K562 (cell line): ENCODE data around the gene AGPAT4. TPM values are rescaled to one million over a fixed set of nuclear protein-coding genes. Genes with fewer than 3 reads are reported as not detected.

Source experiments
- ATAC-seq: fragments of 200-7000 bp; cut with Tn5 transposase; 3 replicates; pipeline ENCODE4 v1.9.1; 2020; ENCODE audit warnings: moderate library complexity
- BruUV-seq: library from RNA; stranded (reverse); fragments of 400-500 nt; replicated peaks from 2 replicates; lab custom pipeline; 2021; lab: Mats Ljungman, UMichigan
- CTCF ChIA-PET: fragments of 300-600 bp; formaldehyde crosslinking; extraction: SDS; loops from one replicate; lab custom pipeline; 2021; ENCODE audit warnings: low intra/inter-chr PET ratio; lab: Yijun Ruan, JAX
- POLR2A ChIA-PET: fragments of 300-600, 350-650 bp; sonication (Branson Sonifier 250); formaldehyde crosslinking; extraction: SDS; loops from one replicate; lab custom pipeline; 2021; ENCODE audit warnings: antibody characterized with exemption, inconsistent platforms; lab: Yijun Ruan, JAX
- DNase-seq, 4 experiments: peaks; one replicate each; pipeline versions ENCODE4 v3.0.0 to v3.0.0-alpha.2; 2011 to 2018; ENCODE audit warnings: low spot score in 3 of 4, mixed read lengths in 3 of 4; ENCODE audit errors: extremely low read depth in 1 of 4
- FAIRE-seq: peaks from 2 replicates; lab custom pipeline; 2011; peaks lifted over from hg19 to GRCh38; lab: Jason Lieb, UNC
- H2AFZ ChIP-seq: 2 replicates; pipeline ENCODE4 v1.6.0; 2011; ENCODE audit warnings: low read depth, low read length, control low read depth, inconsistent platforms
- H3K27ac ChIP-seq: fragments of 200-600 bp; 3 replicates; pipeline ENCODE4 v1.8.0; 2011; ENCODE audit warnings: low read depth, mild to moderate bottlenecking, control low read depth, inconsistent platforms, low read length, moderate library complexity, mixed read lengths; ENCODE audit errors: extremely low read depth
- H3K27me3 ChIP-seq, 2 experiments: fragments of 300-600 bp in 1 of 2; 2 replicates in 1 of 2; 3 replicates in 1 of 2; pipeline versions ENCODE4 v1.6.0 to v1.8.0; 2011; ENCODE audit warnings: inconsistent platforms in 2 of 2, low read length in 2 of 2, mild to moderate bottlenecking in 1 of 2, mixed read lengths in 1 of 2, moderate library complexity in 1 of 2; ENCODE audit not compliant: control insufficient read depth in 2 of 2, insufficient read depth in 2 of 2
- H3K36me3 ChIP-seq: fragments of 300-600 bp; 3 replicates; pipeline ENCODE4 v1.8.0; 2011; ENCODE audit warnings: mild to moderate bottlenecking, low read length, inconsistent platforms; ENCODE audit not compliant: control insufficient read depth, insufficient read depth
- H3K4me1 ChIP-seq, 2 experiments: fragments of 200-600 bp in 1 of 2; replicated peaks in 1 of 2; 2 replicates in 1 of 2; 3 replicates in 1 of 2; pipeline versions ENCODE4 v1.5.1 to v1.8.0; 2011; ENCODE audit warnings: inconsistent platforms in 2 of 2, low read length in 2 of 2, mild to moderate bottlenecking in 1 of 2, mixed read lengths in 1 of 2, moderate library complexity in 1 of 2; ENCODE audit not compliant: control insufficient read depth in 2 of 2, insufficient read depth in 2 of 2
- H3K4me2 ChIP-seq: 2 replicates; pipeline ENCODE4 v1.6.1; 2011; ENCODE audit warnings: low read length, control low read depth, inconsistent platforms, mixed read lengths; ENCODE audit not compliant: insufficient read depth
- H3K4me3 ChIP-seq: fragments of 200-600 bp; sonication (generic), shearing (Covaris generic); 2 replicates; pipeline ENCODE4 v1.5.1; 2016; ENCODE audit warnings: control low read depth, inconsistent platforms
- H3K79me2 ChIP-seq: fragments of 200-600 bp; 3 replicates; pipeline ENCODE4 v1.8.0; 2011; ENCODE audit warnings: low read length, inconsistent platforms; ENCODE audit not compliant: control insufficient read depth, insufficient read depth
- H3K9ac ChIP-seq, 2 experiments: 2 replicates each; pipeline versions ENCODE4 v1.6.0 to v1.6.1; 2011; ENCODE audit warnings: low read depth in 2 of 2, low read length in 2 of 2, control low read depth in 1 of 2, inconsistent platforms in 1 of 2, mild to moderate bottlenecking in 1 of 2, mixed read lengths in 1 of 2; ENCODE audit not compliant: insufficient read depth in 1 of 2
- H3K9me1 ChIP-seq: one replicate; pipeline ENCODE4 v1.6.0; 2011; ENCODE audit warnings: inconsistent platforms, mild to moderate bottlenecking, low read length, moderate library complexity; ENCODE audit not compliant: control insufficient read depth, insufficient read depth
- H3K9me3 ChIP-seq: replicated peaks from 2 replicates; pipeline ENCODE4 v1.5.1; 2011; ENCODE audit warnings: low read depth, low read length, inconsistent platforms; ENCODE audit not compliant: control insufficient read depth, insufficient read depth
- H4K20me1 ChIP-seq: replicated peaks from 2 replicates; pipeline ENCODE4 v1.6.1; 2011; ENCODE audit warnings: low read length, inconsistent platforms, mixed read lengths; ENCODE audit not compliant: control insufficient read depth, insufficient read depth
- BCL6 ChIP-seq: fragments of 250-450 bp; sonication (Bioruptor Pico); IDR thresholded peaks from 2 replicates; pipeline ENCODE4 v1.4.0; 2020
- CEBPB ChIP-seq: fragments of 450-650 bp; IDR thresholded peaks from 2 replicates; pipeline ENCODE4 v1.6.1; 2016; ENCODE audit warnings: missing genetic modification characterization, missing compliant biosample characterization
- REST ChIP-seq, 2 experiments: fragments of 450-650 bp; formaldehyde crosslinking in 1 of 2; IDR thresholded peaks; 2 replicates each; pipeline versions ENCODE4 v1.4.0 to v1.6.1; 2014 to 2020; ENCODE audit warnings: mild to moderate bottlenecking in 2 of 2, borderline replicate concordance in 1 of 2, low read depth in 1 of 2
- TCF3 ChIP-seq: sonication (generic); formaldehyde crosslinking; IDR thresholded peaks from 2 replicates; pipeline ENCODE4 v1.4.0; 2020; ENCODE audit warnings: mild to moderate bottlenecking, missing genetic modification reagents
- UBTF ChIP-seq, 2 experiments: IDR thresholded peaks; 2 replicates each; pipeline ENCODE4 v1.6.1; 2012; ENCODE audit warnings: improper control_type of control experiment in 2 of 2, low read depth in 2 of 2, low read length in 2 of 2, borderline replicate concordance in 1 of 2
- WHSC1 ChIP-seq: IDR thresholded peaks from one replicate; pipeline ENCODE4 v1.6.1; 2012; ENCODE audit warnings: low read length, control low read depth, inconsistent platforms
- YY1 ChIP-seq, 3 experiments: IDR thresholded peaks; 2 replicates each; pipeline ENCODE4 v1.6.1; 2011; ENCODE audit warnings: low read length in 2 of 3, mild to moderate bottlenecking in 2 of 3, moderate library complexity in 2 of 3, borderline replicate concordance in 1 of 3, control low read depth in 1 of 3, low read depth in 1 of 3; ENCODE audit not compliant: insufficient read depth in 3 of 3, insufficient replicate concordance in 2 of 3, control insufficient read depth in 1 of 3, insufficient read length in 1 of 3; ENCODE audit errors: extremely low read depth in 1 of 3
- WGBS: fragments of 100-300 bp; shearing (Covaris generic); methylation state at CpG from one replicate; pipeline ENCODE4 v1.1.6; 2016; ENCODE audit warnings: low coverage, mixed read lengths; ENCODE audit not compliant: insufficient coverage; ENCODE audit errors: missing lambda C conversion rate; 5-methylcytosine and 5-hydroxymethylcytosine counted together
- in situ Hi-C: fragments of 300-500 bp; cut with MboI; formaldehyde crosslinking; loops from 4 replicates; pipeline ENCODE4 v1.15.0; 2018; ENCODE audit warnings: inconsistent platforms, mixed read lengths
- intact Hi-C: fragments of 100-400 bp; cut with micrococcal nuclease; formaldehyde crosslinking; loops from 2 replicates; pipeline ENCODE4 v1.14.2; 2022
- polyA plus RNA-seq, 8 experiments: library from polyadenylated mRNA; depleted of rRNA in 4 of 8; stranded (reverse) in 5 of 8; unstranded in 3 of 8; fragments of >200 nt; fragmentation: Nextera tagmentation in 2 of 8; fragmentation: Illumina TruSeq in 1 of 8; extraction: Ambion mirVana in 2 of 8; extraction: Trizol in 1 of 8; gene quantifications; 2 replicates each; pipeline versions ENCODE4 v1.2.1 to v1.2.3, GENCODE V29; 2011 to 2014; ENCODE audit warnings: inconsistent platforms in 1 of 8, missing spikeins in 1 of 8
- total RNA-seq, 7 experiments: library from RNA; depleted of rRNA in 6 of 7; stranded (reverse); fragments of >200 nt in 6 of 7; fragmentation: Illumina TruSeq in 2 of 7; extraction: Trizol in 2 of 7; gene quantifications; 2 replicates each; pipeline versions ENCODE4 v1.2.1 to v1.2.3, GENCODE V29; 2011 to 2021; ENCODE audit warnings: low replicate concordance in 1 of 7
- TF ChIP-seq, protein P1 (sequence below): sonication (generic); formaldehyde crosslinking; IDR thresholded peaks from 2 replicates; pipeline ENCODE4 v1.8.1; 2022; ENCODE audit warnings: missing genetic modification reagents

Gene AGPAT4
- total and polyA plus RNA-seq, 9 of the 15 experiments (the other 6 are each of a cell fraction or from before 2014, with no cell fraction given): 2.2 to 15.0 (median 5.7) TPM

DNA sequence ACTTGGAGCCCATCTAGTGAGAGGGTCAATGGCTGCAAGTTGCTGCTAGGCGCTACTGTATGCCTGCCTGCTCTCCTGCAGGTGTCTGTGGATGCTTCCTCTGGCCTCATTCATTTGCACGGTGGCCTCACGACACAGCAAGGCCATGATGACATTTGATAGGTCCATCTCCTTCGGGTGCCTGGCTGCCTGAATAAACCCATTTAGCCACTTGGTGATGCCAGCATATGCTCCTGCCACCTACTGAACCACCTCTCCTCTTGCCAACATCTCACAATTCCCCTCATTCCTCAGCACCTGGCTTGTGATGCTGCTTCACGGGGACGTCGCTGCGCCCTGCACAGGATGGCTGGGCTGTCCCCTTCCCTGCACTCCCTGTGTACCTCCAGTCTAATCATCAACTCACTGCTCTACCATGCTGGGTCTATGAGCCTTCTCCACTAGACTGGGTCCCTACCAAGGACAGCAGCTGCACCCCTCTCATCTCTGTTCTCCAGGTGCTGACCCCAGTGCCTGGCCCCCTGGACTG, 51.1 kb downstream of the AGPAT4 start:
- H3K9ac ChIP-seq: no peak overlapping the region
- BruUV-seq: no TSS peak
- no peaks in the 10 kb centered on the region for H3K79me2 ChIP-seq
- H4K20me1 ChIP-seq: no peaks in the 10 kb centered on the region
- FAIRE-seq (no peak), DNase-seq (no peak), ATAC-seq (no peak)
- no peak overlapping the region for H2AFZ ChIP-seq
- no peak overlapping the region for H3K4me2 ChIP-seq
- H3K9me3 ChIP-seq: peaks cover 14% of the 10 kb centered on the region
- no peak overlapping the region for H3K27ac ChIP-seq
- ChIA-PET CTCF (no interaction called here), POLR2A (interaction anchor here (0.7 kb wide), 1 partner anchor 11 kb away, joined by 3 read pairs; no protein-coding TSS in a partner anchor)
- intact Hi-C loops: no loop called here
- no peaks in the 10 kb centered on the region for H3K9me1 ChIP-seq
- H3K4me3 ChIP-seq: no peak overlapping the region
- H3K27me3 ChIP-seq: no peaks in the 10 kb centered on the region
- TF ChIP-seq TCF3 (CRISPR knock-in tag): no peak
- TF ChIP-seq CEBPB: no peak
- peak; percentile 43 for TF ChIP-seq WHSC1
- peak in 1 of 3 experiments; percentile 7 for TF ChIP-seq YY1 (IDR thresholded peaks at IDR 0.05; ENCODE audit: borderline replicate concordance in 1 of 3, control insufficient read depth in 1 of 3, extremely low read depth in 1 of 3, insufficient read depth in 3 of 3, insufficient read length in 1 of 3, insufficient replicate concordance in 2 of 3, low read depth in 1 of 3, low read length in 2 of 3)
- TF ChIP-seq, protein P1, sequence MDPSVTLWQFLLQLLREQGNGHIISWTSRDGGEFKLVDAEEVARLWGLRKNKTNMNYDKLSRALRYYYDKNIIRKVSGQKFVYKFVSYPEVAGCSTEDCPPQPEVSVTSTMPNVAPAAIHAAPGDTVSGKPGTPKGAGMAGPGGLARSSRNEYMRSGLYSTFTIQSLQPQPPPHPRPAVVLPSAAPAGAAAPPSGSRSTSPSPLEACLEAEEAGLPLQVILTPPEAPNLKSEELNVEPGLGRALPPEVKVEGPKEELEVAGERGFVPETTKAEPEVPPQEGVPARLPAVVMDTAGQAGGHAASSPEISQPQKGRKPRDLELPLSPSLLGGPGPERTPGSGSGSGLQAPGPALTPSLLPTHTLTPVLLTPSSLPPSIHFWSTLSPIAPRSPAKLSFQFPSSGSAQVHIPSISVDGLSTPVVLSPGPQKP (CRISPR knock-in tag): no peak
- no peak for TF ChIP-seq UBTF (IDR thresholded peaks at IDR 0.05; ENCODE audit: borderline replicate concordance in 1 of 2, low read depth in 2 of 2, low read length in 2 of 2)
- TF ChIP-seq REST (IDR thresholded peaks at IDR 0.05; ENCODE audit: borderline replicate concordance): peak; percentile 22; the same call in 1 of the 2 replicates
- TF ChIP-seq REST (CRISPR knock-in tag; IDR thresholded peaks at IDR 0.05; ENCODE audit: low read depth): no peak
- no peak for TF ChIP-seq BCL6 (CRISPR knock-in tag)
- peaks cover 3% of the 10 kb centered on the region; the same call in 1 of the 3 replicates for H3K36me3 ChIP-seq
- WGBS: 76% methylated on average over 8 of the region's 8 CpGs
- in situ Hi-C loops: no loop called here
- peaks cover 24 to 31% of the 10 kb centered on the region in 2 experiments for H3K4me1 ChIP-seq
